Ovary (tissue), 3 donors: ENCODE measurements around the gene NBPF11.

Source experiments
- CTCF ChIP-seq, 3 donors: fragments of 450-650 bp in 2 of 3; fragments of 200-600 bp in 1 of 3; IDR thresholded peaks; one replicate each; pipeline versions ENCODE4 v1.5.1 to v1.8.0; 2016 to 2022; ENCODE audit warnings: antibody characterized with exemption in 3 of 3, mild to moderate bottlenecking in 1 of 3
- POLR2A ChIP-seq: fragments of 450-650 bp; IDR thresholded peaks from one replicate; pipeline ENCODE4 v1.6.1; 2017; ENCODE audit warnings: antibody characterized with exemption, mild to moderate bottlenecking, moderate library complexity
- donor health status: DM: no; HTN: no; CAD: no.

DNA sequence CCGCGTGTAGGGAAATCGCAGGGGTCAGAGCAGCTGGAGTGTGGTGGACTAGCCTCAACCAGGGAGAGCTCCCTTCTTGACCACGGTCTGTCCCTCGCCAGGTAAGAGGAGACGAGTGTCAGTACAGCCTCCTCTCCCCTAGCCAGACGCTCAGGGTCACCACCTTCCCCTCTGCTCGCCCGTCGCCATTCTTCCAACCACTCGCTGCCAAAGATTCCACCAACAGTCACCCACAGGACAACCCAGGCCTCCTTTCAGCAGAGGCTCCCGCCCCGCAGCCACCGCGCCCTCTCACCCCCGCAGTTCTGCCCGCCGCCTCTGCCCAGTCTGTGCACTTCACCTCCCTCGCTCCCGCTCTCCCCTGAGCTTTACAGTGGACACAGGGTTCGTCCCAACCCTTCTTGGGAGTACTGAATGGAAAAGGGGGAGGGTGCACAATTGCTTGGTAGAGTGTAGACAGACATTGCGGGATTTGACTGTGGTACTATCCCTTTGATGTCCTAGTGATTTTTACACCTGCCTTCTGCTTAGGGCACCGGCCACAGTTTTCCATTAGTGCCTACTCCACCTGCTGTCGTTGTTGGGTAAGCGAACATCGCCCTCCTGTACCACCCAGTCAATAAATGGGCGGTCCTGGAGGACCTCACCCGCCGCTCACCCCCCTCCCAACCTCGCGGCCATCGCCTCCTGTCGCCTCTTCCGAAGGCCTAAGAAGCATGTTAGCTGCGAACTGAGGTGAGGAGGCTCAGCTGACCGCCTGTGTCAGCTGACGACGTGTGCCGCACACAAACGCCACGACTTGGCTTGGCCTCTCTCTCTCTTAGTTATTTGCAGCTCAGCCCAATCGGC lies 9.2 kb upstream of the NBPF11 start:
- TF ChIP-seq POLR2A (no peak), CTCF (IDR thresholded peaks at IDR 0.05) (no peak)
